Panc1 (cell line): ENCODE data around the gene DAB2. TPM values are rescaled to one million over a fixed set of nuclear protein-coding genes. Genes with fewer than 3 reads are reported as not detected.

Source experiments
- ATAC-seq: fragments of 200-7000 bp; cut with Tn5 transposase; 2 replicates; pipeline ENCODE4 v1.9.1; 2020; ENCODE audit warnings: mild to moderate bottlenecking, moderate library complexity
- BruUV-seq: library from RNA; stranded (reverse); fragments of 400-500 nt; replicated peaks from 2 replicates; lab custom pipeline; 2021; lab: Mats Ljungman, UMichigan
- CTCF ChIA-PET: fragments of 300-600 bp; sonication (Branson Sonifier 250); formaldehyde crosslinking; loops from one replicate; lab custom pipeline; 2022; ENCODE audit warnings: antibody characterized with exemption; lab: Charles Lee
- POLR2A ChIA-PET: fragments of 300-600 bp; sonication (Branson Sonifier 250); formaldehyde crosslinking; loops from one replicate; lab custom pipeline; 2022; ENCODE audit warnings: antibody characterized with exemption; lab: Charles Lee
- DNase-seq: peaks from one replicate; pipeline ENCODE4 v3.0.0-alpha.2; 2010; ENCODE audit warnings: low read depth, low spot score
- H3K27ac ChIP-seq: 2 replicates; pipeline ENCODE4 v1.5.1; 2011; ENCODE audit warnings: mild to moderate bottlenecking, low read length, inconsistent platforms
- H3K27me3 ChIP-seq: fragments of 200-500 bp; sonication (Bioruptor generic); 2 replicates; pipeline ENCODE4 v1.6.0; 2014; ENCODE audit warnings: low read length, inconsistent platforms; ENCODE audit not compliant: control insufficient read depth, insufficient read depth
- H3K36me3 ChIP-seq: fragments of 200-500 bp; sonication (Bioruptor generic); 2 replicates; pipeline ENCODE4 v1.5.1; 2014; ENCODE audit warnings: inconsistent platforms, mild to moderate bottlenecking, low read length, moderate library complexity; ENCODE audit not compliant: control insufficient read depth, insufficient read depth
- H3K4me1 ChIP-seq: 2 replicates; pipeline ENCODE4 v1.5.1; 2011; ENCODE audit warnings: inconsistent platforms, mild to moderate bottlenecking, low read length, moderate library complexity; ENCODE audit not compliant: control insufficient read depth, insufficient read depth
- H3K4me3 ChIP-seq, 2 experiments: 2 replicates each; pipeline ENCODE4 v1.5.1; 2011 to 2012; ENCODE audit warnings: low read depth in 2 of 2, low read length in 2 of 2, mild to moderate bottlenecking in 2 of 2, inconsistent platforms in 1 of 2, moderate library complexity in 1 of 2
- H3K9me3 ChIP-seq: fragments of 200-500 bp; sonication (Bioruptor generic); 2 replicates; pipeline ENCODE4 v1.5.1; 2014; ENCODE audit warnings: low read depth, mild to moderate bottlenecking, inconsistent platforms, low read length, moderate library complexity; ENCODE audit not compliant: control insufficient read depth, insufficient read depth
- POLR2AphosphoS5 ChIP-seq: IDR thresholded peaks from 2 replicates; pipeline ENCODE4 v1.6.1; 2012; ENCODE audit warnings: mild to moderate bottlenecking, low read depth, low read length, moderate library complexity
- REST ChIP-seq, 2 experiments: IDR thresholded peaks; 2 replicates each; pipeline ENCODE4 v1.6.1; 2011 to 2012; ENCODE audit warnings: low read depth in 2 of 2, control low read depth in 1 of 2, low read length in 1 of 2, mild to moderate bottlenecking in 1 of 2, moderate library complexity in 1 of 2; ENCODE audit not compliant: insufficient read depth in 1 of 2
- SIN3A ChIP-seq: IDR thresholded peaks from 2 replicates; pipeline ENCODE4 v1.6.1; 2012; ENCODE audit warnings: low read depth, mild to moderate bottlenecking, low read length, moderate library complexity, borderline replicate concordance; ENCODE audit not compliant: insufficient read depth
- TCF7L2 ChIP-seq: IDR thresholded peaks from 2 replicates; pipeline ENCODE4 v1.6.1; 2011; ENCODE audit warnings: mild to moderate bottlenecking, low read depth, low read length, inconsistent platforms
- in situ Hi-C: cut with HindIII; loops from 2 replicates; pipeline ENCODE4 v1.10.0; 2016; ENCODE audit warnings: low sequenced_read_pairs, low pct_unique_long_range_greater_than_20kb
- intact Hi-C: fragments of 100-400 bp; cut with micrococcal nuclease; formaldehyde crosslinking; loops from one replicate; pipeline ENCODE4 v1.10.0; 2022; ENCODE audit not compliant: unreplicated experiment
- total RNA-seq: library from RNA; stranded (reverse); gene quantifications from one replicate; pipeline ENCODE4 v1.2.1, GENCODE V29; 2021; ENCODE audit not compliant: unreplicated experiment
- TF ChIP-seq, protein P1 (sequence below): fragments of 450-650 bp; IDR thresholded peaks from 2 replicates; pipeline ENCODE4 v1.5.1; 2017; ENCODE audit warnings: mild to moderate bottlenecking

DAB2 gene
- total RNA-seq, 1 experiment from 2014 or later = 1.7 TPM

DNA sequence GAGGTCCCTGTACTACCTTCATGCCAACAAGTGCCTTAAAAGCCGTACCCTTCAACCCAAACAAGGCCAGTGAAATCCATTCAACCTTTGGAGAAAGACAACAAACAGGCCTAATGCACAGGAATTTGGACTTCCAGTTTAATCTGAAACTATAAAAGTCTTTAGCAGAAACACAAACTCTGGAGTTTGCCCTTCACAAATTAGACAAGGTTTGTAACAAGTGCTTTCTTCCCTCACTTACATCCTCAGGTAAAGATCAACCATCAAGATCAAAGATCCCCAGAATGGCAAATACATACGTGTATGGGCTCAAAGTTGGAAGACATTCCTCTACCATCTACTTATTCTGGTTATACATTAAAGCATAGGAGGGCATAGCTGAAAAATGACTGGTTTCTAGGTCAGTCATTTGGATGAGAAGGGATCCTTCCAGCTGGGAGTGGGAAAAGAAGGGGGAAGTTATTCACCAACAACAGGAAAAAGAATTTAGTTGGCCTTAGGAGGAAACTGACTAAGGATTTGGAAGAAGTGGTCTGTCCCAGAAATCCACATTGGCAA is 2.0 kb downstream of the DAB2 start:
- TF ChIP-seq SIN3A = no peak
- TF ChIP-seq POLR2AphosphoS5 = no peak
- TF ChIP-seq REST (IDR thresholded peaks at IDR 0.05; ENCODE audit: insufficient read depth in 1 of 2, low read depth in 2 of 2, low read length in 1 of 2) = no peak
- TF ChIP-seq TCF7L2 = no peak
- TF ChIP-seq, protein P1, sequence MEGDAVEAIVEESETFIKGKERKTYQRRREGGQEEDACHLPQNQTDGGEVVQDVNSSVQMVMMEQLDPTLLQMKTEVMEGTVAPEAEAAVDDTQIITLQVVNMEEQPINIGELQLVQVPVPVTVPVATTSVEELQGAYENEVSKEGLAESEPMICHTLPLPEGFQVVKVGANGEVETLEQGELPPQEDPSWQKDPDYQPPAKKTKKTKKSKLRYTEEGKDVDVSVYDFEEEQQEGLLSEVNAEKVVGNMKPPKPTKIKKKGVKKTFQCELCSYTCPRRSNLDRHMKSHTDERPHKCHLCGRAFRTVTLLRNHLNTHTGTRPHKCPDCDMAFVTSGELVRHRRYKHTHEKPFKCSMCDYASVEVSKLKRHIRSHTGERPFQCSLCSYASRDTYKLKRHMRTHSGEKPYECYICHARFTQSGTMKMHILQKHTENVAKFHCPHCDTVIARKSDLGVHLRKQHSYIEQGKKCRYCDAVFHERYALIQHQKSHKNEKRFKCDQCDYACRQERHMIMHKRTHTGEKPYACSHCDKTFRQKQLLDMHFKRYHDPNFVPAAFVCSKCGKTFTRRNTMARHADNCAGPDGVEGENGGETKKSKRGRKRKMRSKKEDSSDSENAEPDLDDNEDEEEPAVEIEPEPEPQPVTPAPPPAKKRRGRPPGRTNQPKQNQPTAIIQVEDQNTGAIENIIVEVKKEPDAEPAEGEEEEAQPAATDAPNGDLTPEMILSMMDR = no peak
- no TSS peak for BruUV-seq
- H3K36me3 ChIP-seq = no peaks in the 10 kb centered on the region
- no peak overlapping the region; a peak in 1 of 4 replicates for H3K4me3 ChIP-seq
- in situ Hi-C loops = no loop called here
- peaks cover 23% of the 10 kb centered on the region for H3K27me3 ChIP-seq
- H3K4me1 ChIP-seq = peaks cover 6% of the 10 kb centered on the region; the same call in 1 of the 2 replicates
- no peaks in the 10 kb centered on the region for H3K9me3 ChIP-seq
- intact Hi-C loops = no loop called here
- H3K27ac ChIP-seq = no peak overlapping the region
- ChIA-PET CTCF (no interaction called here), POLR2A (interaction anchor here (0.6 kb wide), 1 partner anchor 50 kb away, joined by 5 read pairs; no protein-coding TSS in a partner anchor)
- no peak for ATAC-seq
- DNase-seq = no peak

DNA sequence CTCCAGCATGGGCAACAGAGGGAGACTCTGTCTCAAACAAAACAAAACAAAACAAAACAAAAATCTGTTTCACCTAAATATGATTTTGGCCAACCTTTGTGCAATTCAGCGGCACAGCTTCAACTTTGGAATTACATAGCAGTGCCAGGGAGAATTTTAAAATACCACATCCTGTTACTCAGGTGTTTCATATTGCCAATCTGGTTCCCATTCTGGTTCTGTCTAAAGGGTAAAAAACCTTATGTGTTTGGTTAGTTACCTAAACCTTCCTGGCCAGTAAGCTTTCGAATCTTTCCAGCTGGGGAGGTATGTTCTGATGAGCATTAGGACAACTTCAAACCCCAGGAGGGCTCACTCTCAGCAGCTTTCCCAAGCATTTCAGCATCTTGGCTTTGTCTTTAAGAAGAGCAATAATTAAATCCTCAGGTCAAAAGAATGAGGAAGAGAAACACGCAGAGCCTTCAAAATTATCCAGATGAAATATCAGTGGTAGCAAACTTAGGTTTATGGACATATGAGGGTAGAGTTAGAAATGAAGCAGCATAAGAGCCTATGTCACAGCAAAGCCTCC is 2.7 kb downstream of the DAB2 start:
- H3K27ac ChIP-seq = no peak overlapping the region

More for the DNA sequence above, 2.7 kb downstream of the DAB2 start:
- no peaks in the 10 kb centered on the region for H3K36me3 ChIP-seq
- TF ChIP-seq POLR2AphosphoS5 = no peak
- TF ChIP-seq SIN3A = no peak
- TF ChIP-seq, protein P1 = no peak
- no peak for TF ChIP-seq REST (IDR thresholded peaks at IDR 0.05; ENCODE audit: insufficient read depth in 1 of 2, low read depth in 2 of 2, low read length in 1 of 2)
- no peak for TF ChIP-seq TCF7L2
- peaks cover 6% of the 10 kb centered on the region; the same call in 1 of the 2 replicates for H3K4me1 ChIP-seq
- no peaks in the 10 kb centered on the region for H3K9me3 ChIP-seq
- intact Hi-C loops = no loop called here
- H3K4me3 ChIP-seq = no peak overlapping the region
- peaks cover 18% of the 10 kb centered on the region for H3K27me3 ChIP-seq
- no peak for ATAC-seq
- ChIA-PET CTCF (no interaction called here), POLR2A (interaction anchor here (0.6 kb wide), 1 partner anchor 49 kb away, joined by 5 read pairs; no protein-coding TSS in a partner anchor)
- DNase-seq = no peak
- in situ Hi-C loops = no loop called here
- BruUV-seq = no TSS peak
